Mesothelial cell of epicardium (in vitro differentiated cells): ENCODE results near the gene KLHDC4. TPM values are rescaled to one million over a fixed set of nuclear protein-coding genes. Genes with fewer than 3 reads are reported as not detected.

Experiments used
- DNase-seq, 2 experiments: peaks; one replicate each; pipeline ENCODE4 v3.0.0; 2021; ENCODE audit warnings: low spot score in 2 of 2; ENCODE audit not compliant: unreplicated experiment in 2 of 2
- H3K27ac Mint-ChIP-seq: 2 replicates; pipeline ENCODE4 v1.8.0; 2021; ENCODE audit warnings: mixed read lengths
- H3K27me3 Mint-ChIP-seq: 2 replicates; pipeline ENCODE4 v1.8.0; 2021; ENCODE audit warnings: low read depth, mixed read lengths
- H3K36me3 Mint-ChIP-seq: 2 replicates; pipeline ENCODE4 v1.8.0; 2021; ENCODE audit warnings: mixed read lengths
- H3K4me1 Mint-ChIP-seq: 2 replicates; pipeline ENCODE4 v1.8.0; 2021; ENCODE audit warnings: mixed read lengths
- H3K4me3 Mint-ChIP-seq: 2 replicates; pipeline ENCODE4 v1.8.0; 2021; ENCODE audit warnings: mild to moderate bottlenecking, moderate library complexity, mixed read lengths
- H3K9me3 Mint-ChIP-seq: 2 replicates; pipeline ENCODE4 v1.8.0; 2021; ENCODE audit warnings: mixed read lengths
- CTCF ChIP-seq: fragments of 200-600 bp; sonication (generic); IDR thresholded peaks from one replicate; pipeline ENCODE4 v1.5.0; 2021; ENCODE audit warnings: antibody characterized with exemption; ENCODE audit not compliant: unreplicated experiment
- total RNA-seq: library from RNA; stranded (reverse); gene quantifications from 3 replicates; pipeline ENCODE4 v1.2.1, GENCODE V29; 2021

KLHDC4 gene
- total RNA-seq, 1 donor from 2014 or later: 52.7 TPM

- no peak overlapping the region for H3K4me3 Mint-ChIP-seq
- no peak for DNase-seq
- H3K36me3 Mint-ChIP-seq: no peaks in the 10 kb centered on the region
- no peaks in the 10 kb centered on the region for H3K9me3 Mint-ChIP-seq
- H3K27me3 Mint-ChIP-seq: no peaks in the 10 kb centered on the region
- H3K4me1 Mint-ChIP-seq: peaks cover 1% of the 10 kb centered on the region
- no peak overlapping the region for H3K27ac Mint-ChIP-seq
- no peak for TF ChIP-seq CTCF
These were observed 79.1 kb downstream of the KLHDC4 start for GRCh38 chr16:87686697-87687096.

- no peaks in the 10 kb centered on the region for H3K27me3 Mint-ChIP-seq
- peaks cover 1% of the 10 kb centered on the region for H3K4me1 Mint-ChIP-seq
- H3K36me3 Mint-ChIP-seq: no peaks in the 10 kb centered on the region
- no peaks in the 10 kb centered on the region for H3K9me3 Mint-ChIP-seq
- no peak overlapping the region for H3K27ac Mint-ChIP-seq
- TF ChIP-seq CTCF: no peak
- DNase-seq: no peak
- no peak overlapping the region for H3K4me3 Mint-ChIP-seq
These were observed 80.0 kb downstream of the KLHDC4 start for GRCh38 chr16:87685766-87686165.

- H3K4me1 Mint-ChIP-seq: peaks cover 1% of the 10 kb centered on the region
- H3K36me3 Mint-ChIP-seq: no peaks in the 10 kb centered on the region
- no peaks in the 10 kb centered on the region for H3K9me3 Mint-ChIP-seq
- H3K27me3 Mint-ChIP-seq: no peaks in the 10 kb centered on the region
- no peak for DNase-seq
- no peak overlapping the region for H3K27ac Mint-ChIP-seq
- TF ChIP-seq CTCF: no peak
- no peak overlapping the region for H3K4me3 Mint-ChIP-seq
These were observed 80.4 kb downstream of the KLHDC4 start for GRCh38 chr16:87685405-87685755.

GRCh38 chr16:87684711-87685404, 80.9 kb downstream of the KLHDC4 start:
- Mint-ChIP-seq H3K9me3 (no peaks in the 10 kb centered on the region), H3K4me1 (peaks cover 1% of the 10 kb centered on the region), H3K36me3 (no peaks in the 10 kb centered on the region), H3K27me3 (no peaks in the 10 kb centered on the region), H3K27ac (no peak overlapping the region), H3K4me3 (no peak overlapping the region)
- DNase-seq: no peak
- no peak for TF ChIP-seq CTCF

- Mint-ChIP-seq H3K4me3 (no peak overlapping the region), H3K27me3 (no peaks in the 10 kb centered on the region), H3K9me3 (no peaks in the 10 kb centered on the region), H3K36me3 (no peaks in the 10 kb centered on the region), H3K4me1 (peaks cover 1% of the 10 kb centered on the region), H3K27ac (no peak overlapping the region)
- no peak for DNase-seq
- TF ChIP-seq CTCF: no peak
These were observed 81.6 kb downstream of the KLHDC4 start for GRCh38 chr16:87684106-87684677.
